Measurements from ENCODE around the gene GRM7.

Gene GRM7

GRCh38 chr3:7650466-7650865 is 789.6 kb downstream of the GRM7 start:
- no peak for DNase-seq (ENCODE audit: low read depth)
- TF ChIP-seq, protein P1, sequence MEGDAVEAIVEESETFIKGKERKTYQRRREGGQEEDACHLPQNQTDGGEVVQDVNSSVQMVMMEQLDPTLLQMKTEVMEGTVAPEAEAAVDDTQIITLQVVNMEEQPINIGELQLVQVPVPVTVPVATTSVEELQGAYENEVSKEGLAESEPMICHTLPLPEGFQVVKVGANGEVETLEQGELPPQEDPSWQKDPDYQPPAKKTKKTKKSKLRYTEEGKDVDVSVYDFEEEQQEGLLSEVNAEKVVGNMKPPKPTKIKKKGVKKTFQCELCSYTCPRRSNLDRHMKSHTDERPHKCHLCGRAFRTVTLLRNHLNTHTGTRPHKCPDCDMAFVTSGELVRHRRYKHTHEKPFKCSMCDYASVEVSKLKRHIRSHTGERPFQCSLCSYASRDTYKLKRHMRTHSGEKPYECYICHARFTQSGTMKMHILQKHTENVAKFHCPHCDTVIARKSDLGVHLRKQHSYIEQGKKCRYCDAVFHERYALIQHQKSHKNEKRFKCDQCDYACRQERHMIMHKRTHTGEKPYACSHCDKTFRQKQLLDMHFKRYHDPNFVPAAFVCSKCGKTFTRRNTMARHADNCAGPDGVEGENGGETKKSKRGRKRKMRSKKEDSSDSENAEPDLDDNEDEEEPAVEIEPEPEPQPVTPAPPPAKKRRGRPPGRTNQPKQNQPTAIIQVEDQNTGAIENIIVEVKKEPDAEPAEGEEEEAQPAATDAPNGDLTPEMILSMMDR (IDR thresholded peaks at IDR 0.05; ENCODE audit: control insufficient read depth, insufficient read depth, low read depth, low read length, missing control alignments): no peak
- H3K4me3 ChIP-seq (ENCODE audit: control insufficient read depth, low read depth, low read length): no peak overlapping the region

- H3K4me3 ChIP-seq (ENCODE audit: control insufficient read depth, low read depth, low read length): no peak overlapping the region
- DNase-seq (ENCODE audit: low read depth): no peak
These were observed 790.4 kb downstream of the GRM7 start for GRCh38 chr3:7651274-7651673.

DNA sequence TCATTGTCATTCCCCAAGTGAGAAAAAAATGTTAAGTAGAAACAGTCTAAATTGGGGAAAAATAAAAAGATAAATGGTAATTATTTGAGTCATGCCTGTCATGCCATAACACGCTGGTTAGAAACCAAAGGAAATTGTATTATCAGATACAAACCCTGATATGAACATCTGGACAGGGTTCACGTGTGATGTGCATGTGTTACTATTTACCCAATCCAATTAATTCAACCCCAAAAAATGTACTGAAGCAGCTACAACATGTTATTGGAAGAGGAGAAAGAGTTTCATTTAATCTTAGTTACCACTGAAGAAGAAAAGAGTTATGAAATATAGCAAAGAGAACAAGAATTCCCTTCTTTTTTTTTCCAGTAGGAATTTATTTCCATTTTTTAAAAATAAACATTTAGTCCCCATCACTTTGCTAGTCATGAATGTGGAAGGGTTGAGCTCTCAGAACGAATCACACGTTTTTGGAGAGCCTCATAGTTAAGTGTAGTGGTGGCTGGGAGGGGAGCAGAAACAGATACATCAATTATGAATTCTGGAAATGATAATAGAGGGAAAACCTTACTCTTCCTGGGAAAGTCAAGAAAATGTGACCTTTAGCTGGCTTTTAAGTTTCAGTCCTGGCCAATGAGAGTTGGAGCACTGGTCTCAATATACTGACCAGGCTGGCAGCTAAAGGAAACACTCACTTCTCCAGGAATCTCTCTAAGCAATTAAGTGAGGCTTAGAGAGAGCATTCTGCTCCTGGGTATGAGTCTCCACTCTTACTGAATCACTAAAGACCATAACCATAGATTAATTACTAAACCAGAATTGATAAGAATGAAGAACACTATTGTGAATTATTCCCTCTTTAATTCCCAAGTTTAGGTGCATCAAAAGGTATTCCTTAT is 796.5 kb downstream of the GRM7 start:
- no peak for DNase-seq (ENCODE audit: low read depth)
- H3K4me3 ChIP-seq (ENCODE audit: control insufficient read depth, low read depth, low read length): no peak overlapping the region
- TF ChIP-seq, protein P1 (IDR thresholded peaks at IDR 0.05; ENCODE audit: control insufficient read depth, insufficient read depth, low read depth, low read length, missing control alignments): no peak

More at GRCh38 chr3:7651274-7651673, 790.4 kb downstream of the GRM7 start:
- TF ChIP-seq, protein P1 (IDR thresholded peaks at IDR 0.05; ENCODE audit: control insufficient read depth, insufficient read depth, low read depth, low read length, missing control alignments): no peak

DNA sequence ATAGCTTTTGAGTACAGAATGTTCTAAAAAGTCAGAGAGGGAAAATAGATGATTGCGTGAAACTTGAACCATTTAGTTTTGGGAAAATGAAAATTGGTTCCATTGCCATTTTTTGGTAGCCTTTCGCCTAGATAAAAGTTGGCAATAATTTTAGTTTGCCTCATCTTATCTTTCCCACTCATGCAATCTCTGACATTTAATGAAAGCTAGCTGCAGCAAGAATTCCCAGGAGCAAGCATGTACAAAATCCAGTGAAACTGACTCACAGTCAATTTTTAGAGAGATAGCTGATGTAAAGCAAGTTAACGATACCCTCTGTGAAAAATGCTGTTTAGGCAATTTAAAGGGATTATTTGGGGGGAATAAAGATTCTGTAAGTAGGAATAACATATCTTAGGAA is 797.4 kb downstream of the GRM7 start:
- no peak overlapping the region for H3K4me3 ChIP-seq (ENCODE audit: control insufficient read depth, low read depth, low read length)
- TF ChIP-seq, protein P1 (IDR thresholded peaks at IDR 0.05; ENCODE audit: control insufficient read depth, insufficient read depth, low read depth, low read length, missing control alignments): no peak
- no peak for DNase-seq (ENCODE audit: low read depth)

- TF ChIP-seq, protein P1 (IDR thresholded peaks at IDR 0.05; ENCODE audit: control insufficient read depth, insufficient read depth, low read depth, low read length, missing control alignments): no peak
- DNase-seq (ENCODE audit: low read depth): no peak
- no peak overlapping the region for H3K4me3 ChIP-seq (ENCODE audit: control insufficient read depth, low read depth, low read length)
These were observed 798.2 kb downstream of the GRM7 start for GRCh38 chr3:7659079-7659478.

- TF ChIP-seq, protein P1 (IDR thresholded peaks at IDR 0.05; ENCODE audit: control insufficient read depth, insufficient read depth, low read depth, low read length, missing control alignments): no peak
- no peak for DNase-seq (ENCODE audit: low read depth)
- H3K4me3 ChIP-seq (ENCODE audit: control insufficient read depth, low read depth, low read length): no peak overlapping the region
These were observed 802.9 kb downstream of the GRM7 start for GRCh38 chr3:7663771-7664170.
